ENCODE results near the gene PRDM13.
A peak's percentile ranks its signal among the peaks of the same experiment; 100 is the strongest.

PRDM13 gene

DNA sequence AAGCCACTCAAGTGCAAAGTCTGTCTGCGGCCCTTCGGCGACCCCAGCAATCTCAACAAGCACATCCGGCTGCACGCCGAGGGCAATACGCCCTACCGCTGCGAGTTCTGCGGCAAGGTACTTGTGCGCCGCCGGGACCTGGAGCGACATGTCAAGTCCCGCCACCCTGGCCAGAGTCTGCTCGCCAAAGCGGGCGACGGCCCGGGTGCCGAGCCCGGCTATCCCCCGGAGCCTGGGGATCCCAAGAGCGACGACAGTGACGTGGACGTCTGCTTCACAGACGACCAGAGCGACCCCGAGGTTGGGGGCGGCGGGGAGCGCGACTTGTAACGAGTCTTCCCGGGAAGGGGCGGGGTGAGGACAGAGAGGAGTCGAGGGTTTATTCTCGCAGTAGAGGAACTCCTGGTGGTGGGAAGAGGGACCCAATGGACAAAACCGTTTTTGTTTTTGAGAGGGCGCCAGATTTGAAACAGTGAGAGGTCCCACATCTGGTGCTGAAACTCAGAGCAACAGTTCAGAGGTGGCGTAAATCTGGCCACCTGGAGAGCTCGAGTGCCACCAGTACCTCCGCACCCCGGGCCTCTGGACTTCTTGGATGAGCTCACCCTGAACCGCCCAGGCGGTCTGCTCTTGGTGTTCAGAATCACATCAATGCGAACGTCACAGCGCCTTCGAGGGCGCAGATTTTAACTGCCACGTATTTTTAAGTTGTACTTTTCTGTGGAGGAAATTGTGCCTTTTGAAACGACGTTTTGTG is 8.0 kb downstream of the PRDM13 start:
- Histone ChIP-seq H3K4ac (ENCODE audit: low read depth in 1 of 2, low read length in 2 of 2) (no peak overlapping the region), H3K9me3 (ENCODE audit: control insufficient read depth, low read length) (peaks cover 7% of the 10 kb centered on the region)
- WGBS = 4% methylated on average over 55 of the region's 55 CpGs

DNA sequence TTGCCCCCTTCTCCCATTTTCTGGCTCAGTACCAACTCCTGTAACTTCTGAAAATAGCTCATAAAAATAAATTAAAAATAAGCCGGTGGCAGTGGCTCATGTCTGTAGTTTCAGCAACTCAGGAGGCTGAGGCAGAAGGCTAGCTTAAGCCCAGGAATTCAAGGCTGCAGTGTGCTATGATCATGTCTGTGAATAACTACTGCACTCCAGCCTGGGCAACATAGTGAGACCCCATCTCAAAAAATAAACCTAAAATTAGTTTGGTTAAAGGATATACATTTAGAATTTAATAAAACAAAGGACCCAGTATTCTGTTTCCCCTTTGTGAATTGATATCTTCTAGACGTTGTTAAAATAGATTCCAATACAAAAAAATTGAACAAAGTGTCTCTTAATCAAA is 10.5 kb downstream of the PRDM13 start:
- H3K23ac ChIP-seq (ENCODE audit: low read length in 2 of 2) = no peak overlapping the region
- no peak overlapping the region for H2AK5ac ChIP-seq (ENCODE audit: low read length, severe bottlenecking)
- H4K91ac ChIP-seq (ENCODE audit: low read length) = no peak overlapping the region
- H3K9me3 ChIP-seq (ENCODE audit: control insufficient read depth, low read length) = peaks cover 7% of the 10 kb centered on the region
- H3K4me3 ChIP-seq (ENCODE audit: insufficient read depth in 1 of 2, low read depth in 1 of 2, low read length in 2 of 2) = no peak overlapping the region
- H3K79me1 ChIP-seq (replicated peaks; ENCODE audit: low read length, poor library complexity, severe bottlenecking) = no peaks in the 10 kb centered on the region
- H4K8ac ChIP-seq (ENCODE audit: low read length) = no peak overlapping the region
- no peak overlapping the region for H3K18ac ChIP-seq (ENCODE audit: low read depth in 1 of 2, low read length in 2 of 2)
- peaks cover 28% of the 10 kb centered on the region for H3K4me1 ChIP-seq (ENCODE audit: control insufficient read depth, insufficient read depth, low read depth, low read length)
- no peak overlapping the region for H3K4me2 ChIP-seq (ENCODE audit: low read length, poor library complexity, severe bottlenecking)
- H3K27me3 ChIP-seq (ENCODE audit: control insufficient read depth in 1 of 2, insufficient read depth in 1 of 2, low read length in 2 of 2) = peaks cover 80 to 98% of the 10 kb centered on the region in 2 experiments
- H3K36me3 ChIP-seq (ENCODE audit: control insufficient read depth in 1 of 2, insufficient read depth in 2 of 2, low read depth in 1 of 2, low read length in 2 of 2) = no peaks in the 10 kb centered on the region
- H2BK15ac ChIP-seq (ENCODE audit: low read depth, poor library complexity, severe bottlenecking) = no peak overlapping the region
- H3K14ac ChIP-seq (ENCODE audit: low read length in 2 of 2) = no peak overlapping the region
- H2BK5ac ChIP-seq (ENCODE audit: low read depth, low read length, poor library complexity, severe bottlenecking) = no peak overlapping the region
- H3K4ac ChIP-seq (ENCODE audit: low read depth in 1 of 2, low read length in 2 of 2) = no peak overlapping the region
- H2AFZ ChIP-seq (ENCODE audit: low read depth, low read length) = no peak overlapping the region
- no peak overlapping the region for H2BK120ac ChIP-seq (ENCODE audit: low read depth, low read length)
- H2BK12ac ChIP-seq (ENCODE audit: low read length in 2 of 2) = no peak overlapping the region
- DNase-seq = no peak
- no peak overlapping the region for H3K9ac ChIP-seq (ENCODE audit: low read length)
- H3K27ac ChIP-seq (ENCODE audit: low read length, poor library complexity, severe bottlenecking) = no peak overlapping the region
- 100% methylated on average over 1 of the region's 2 CpGs for WGBS

More for the DNA sequence above, 8.0 kb downstream of the PRDM13 start:
- Histone ChIP-seq H3K23ac (ENCODE audit: low read length in 2 of 2) (peak overlapping the region in 1 of 2 experiments; percentile 59), H3K4me2 (ENCODE audit: low read length, poor library complexity, severe bottlenecking) (peak overlapping the region; percentile 97), H3K14ac (ENCODE audit: low read length in 2 of 2) (no peak overlapping the region), H2AFZ (ENCODE audit: low read depth, low read length) (peak overlapping the region; percentile 29), H4K91ac (ENCODE audit: low read length) (no peak overlapping the region), H3K27me3 (ENCODE audit: control insufficient read depth in 1 of 2, insufficient read depth in 1 of 2, low read length in 2 of 2) (peaks cover 76 to 98% of the 10 kb centered on the region in 2 experiments), H2AK5ac (ENCODE audit: low read length, severe bottlenecking) (no peak overlapping the region), H3K27ac (ENCODE audit: low read length, poor library complexity, severe bottlenecking) (no peak overlapping the region), H3K36me3 (ENCODE audit: control insufficient read depth in 1 of 2, insufficient read depth in 2 of 2, low read depth in 1 of 2, low read length in 2 of 2) (no peaks in the 10 kb centered on the region), H2BK120ac (ENCODE audit: low read depth, low read length) (no peak overlapping the region), H3K18ac (ENCODE audit: low read depth in 1 of 2, low read length in 2 of 2) (no peak overlapping the region), H3K4me3 (ENCODE audit: insufficient read depth in 1 of 2, low read depth in 1 of 2, low read length in 2 of 2) (peak overlapping the region; percentile 18 to 66), H2BK15ac (ENCODE audit: low read depth, poor library complexity, severe bottlenecking) (no peak overlapping the region), H3K4me1 (ENCODE audit: control insufficient read depth, insufficient read depth, low read depth, low read length) (peaks cover 28% of the 10 kb centered on the region), H2BK12ac (ENCODE audit: low read length in 2 of 2) (no peak overlapping the region), H3K79me1 (replicated peaks; ENCODE audit: low read length, poor library complexity, severe bottlenecking) (no peaks in the 10 kb centered on the region), H3K9ac (ENCODE audit: low read length) (no peak overlapping the region), H2BK5ac (ENCODE audit: low read depth, low read length, poor library complexity, severe bottlenecking) (no peak overlapping the region), H4K8ac (ENCODE audit: low read length) (no peak overlapping the region)
- no peak for DNase-seq

DNA sequence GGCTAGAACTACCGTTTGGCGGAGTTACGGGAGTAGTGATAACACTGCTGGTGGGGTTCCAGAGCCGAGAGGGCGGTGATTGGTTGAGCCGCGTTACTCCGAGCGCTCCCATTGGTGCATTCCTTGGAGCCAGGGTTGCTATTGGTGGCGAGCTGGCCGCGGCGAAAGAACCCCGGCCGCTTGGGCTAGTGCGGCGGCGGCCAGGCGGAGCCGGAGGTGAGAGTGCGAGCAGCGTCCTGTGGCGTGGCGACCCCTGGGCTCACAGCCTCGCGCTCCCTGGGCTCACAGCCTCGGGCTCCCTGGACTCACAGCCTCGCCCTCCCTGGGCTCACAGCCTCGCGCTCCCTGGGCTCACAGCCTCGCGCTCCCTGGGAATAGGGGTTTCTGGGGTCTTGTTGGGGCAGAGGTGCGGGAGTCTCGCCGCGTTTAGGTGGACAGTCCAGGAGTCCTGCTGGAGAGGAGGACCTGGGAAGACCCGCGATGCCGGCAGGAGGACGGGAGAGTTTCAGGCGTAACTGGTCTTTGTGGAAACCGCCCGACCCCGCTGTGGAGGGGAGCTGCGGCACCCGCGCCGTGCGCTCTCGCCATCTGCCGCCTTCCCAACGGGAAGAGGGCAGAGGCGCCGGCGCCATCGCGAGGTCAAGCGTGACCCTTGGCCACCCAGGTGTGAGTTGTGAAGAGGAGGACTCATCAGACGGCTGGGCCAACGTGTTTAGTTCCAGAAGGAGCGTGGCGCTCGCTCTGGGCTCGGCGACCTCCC is 12.2 kb downstream of the PRDM13 start:
- no peak overlapping the region for H3K4me2 ChIP-seq (ENCODE audit: low read length, poor library complexity, severe bottlenecking)
- H3K27me3 ChIP-seq (ENCODE audit: control insufficient read depth in 1 of 2, insufficient read depth in 1 of 2, low read length in 2 of 2) = peaks cover 82 to 94% of the 10 kb centered on the region in 2 experiments
- peaks cover 16% of the 10 kb centered on the region for H3K4me1 ChIP-seq (ENCODE audit: control insufficient read depth, insufficient read depth, low read depth, low read length)
- no peak overlapping the region for H3K14ac ChIP-seq (ENCODE audit: low read length in 2 of 2)
- DNase-seq = no peak
- H3K4ac ChIP-seq (ENCODE audit: low read depth in 1 of 2, low read length in 2 of 2) = no peak overlapping the region
- no peak overlapping the region for H4K91ac ChIP-seq (ENCODE audit: low read length)
- no peak overlapping the region for H2AK5ac ChIP-seq (ENCODE audit: low read length, severe bottlenecking)
- no peaks in the 10 kb centered on the region for H3K79me1 ChIP-seq (replicated peaks; ENCODE audit: low read length, poor library complexity, severe bottlenecking)
- no peak overlapping the region for H4K8ac ChIP-seq (ENCODE audit: low read length)
- no peaks in the 10 kb centered on the region for H3K36me3 ChIP-seq (ENCODE audit: control insufficient read depth in 1 of 2, insufficient read depth in 2 of 2, low read depth in 1 of 2, low read length in 2 of 2)
- peak overlapping the region in 1 of 2 experiments; percentile 24 for H3K23ac ChIP-seq (ENCODE audit: low read length in 2 of 2)
- no peak overlapping the region for H2AFZ ChIP-seq (ENCODE audit: low read depth, low read length)
- peaks cover 7% of the 10 kb centered on the region for H3K9me3 ChIP-seq (ENCODE audit: control insufficient read depth, low read length)
- no peak overlapping the region for H3K4me3 ChIP-seq (ENCODE audit: insufficient read depth in 1 of 2, low read depth in 1 of 2, low read length in 2 of 2)
- no peak overlapping the region for H3K27ac ChIP-seq (ENCODE audit: low read length, poor library complexity, severe bottlenecking)
- H3K18ac ChIP-seq (ENCODE audit: low read depth in 1 of 2, low read length in 2 of 2) = no peak overlapping the region
- H2BK15ac ChIP-seq (ENCODE audit: low read depth, poor library complexity, severe bottlenecking) = no peak overlapping the region
- 9% methylated on average over 55 of the region's 65 CpGs for WGBS
- H2BK12ac ChIP-seq (ENCODE audit: low read length in 2 of 2) = no peak overlapping the region
- no peak overlapping the region for H3K9ac ChIP-seq (ENCODE audit: low read length)
- H2BK120ac ChIP-seq (ENCODE audit: low read depth, low read length) = no peak overlapping the region
- H2BK5ac ChIP-seq (ENCODE audit: low read depth, low read length, poor library complexity, severe bottlenecking) = no peak overlapping the region

DNA sequence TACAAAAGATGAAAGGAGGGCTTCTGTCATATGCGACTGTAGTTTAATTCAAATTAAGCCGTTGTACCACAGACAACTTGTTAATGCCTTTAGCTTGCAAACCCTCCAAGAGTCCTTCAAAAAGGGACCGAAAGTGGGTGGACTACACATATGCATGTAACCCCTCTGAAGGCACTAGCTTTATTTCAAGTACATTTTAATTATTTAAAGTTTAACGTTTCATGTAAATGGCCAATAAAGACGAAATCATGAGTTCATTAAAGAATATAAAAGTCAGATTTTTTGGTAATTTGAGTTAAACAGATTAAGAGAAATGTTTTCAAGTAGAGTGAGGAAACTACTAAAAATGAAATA is 12.8 kb downstream of the PRDM13 start:
- H3K9me3 ChIP-seq (ENCODE audit: control insufficient read depth, low read length) = peaks cover 7% of the 10 kb centered on the region
- H3K79me1 ChIP-seq (replicated peaks; ENCODE audit: low read length, poor library complexity, severe bottlenecking) = no peaks in the 10 kb centered on the region
- no peak overlapping the region for H3K4ac ChIP-seq (ENCODE audit: low read depth in 1 of 2, low read length in 2 of 2)
- peaks cover 10% of the 10 kb centered on the region for H3K4me1 ChIP-seq (ENCODE audit: control insufficient read depth, insufficient read depth, low read depth, low read length)
- H2AK5ac ChIP-seq (ENCODE audit: low read length, severe bottlenecking) = no peak overlapping the region
- H3K36me3 ChIP-seq (ENCODE audit: control insufficient read depth in 1 of 2, insufficient read depth in 2 of 2, low read depth in 1 of 2, low read length in 2 of 2) = no peaks in the 10 kb centered on the region
- 2% methylated on average over 3 of the region's 5 CpGs for WGBS
- H2BK120ac ChIP-seq (ENCODE audit: low read depth, low read length) = no peak overlapping the region
- H3K4me2 ChIP-seq (ENCODE audit: low read length, poor library complexity, severe bottlenecking) = no peak overlapping the region
- no peak overlapping the region for H2AFZ ChIP-seq (ENCODE audit: low read depth, low read length)
- H3K27ac ChIP-seq (ENCODE audit: low read length, poor library complexity, severe bottlenecking) = no peak overlapping the region
- H3K14ac ChIP-seq (ENCODE audit: low read length in 2 of 2) = no peak overlapping the region
- no peak overlapping the region for H3K18ac ChIP-seq (ENCODE audit: low read depth in 1 of 2, low read length in 2 of 2)
- H3K9ac ChIP-seq (ENCODE audit: low read length) = no peak overlapping the region
- no peak overlapping the region for H2BK5ac ChIP-seq (ENCODE audit: low read depth, low read length, poor library complexity, severe bottlenecking)
- no peak overlapping the region for H2BK12ac ChIP-seq (ENCODE audit: low read length in 2 of 2)
- H2BK15ac ChIP-seq (ENCODE audit: low read depth, poor library complexity, severe bottlenecking) = no peak overlapping the region
- H3K23ac ChIP-seq (ENCODE audit: low read length in 2 of 2) = no peak overlapping the region
- no peak overlapping the region for H4K91ac ChIP-seq (ENCODE audit: low read length)
- H3K4me3 ChIP-seq (ENCODE audit: insufficient read depth in 1 of 2, low read depth in 1 of 2, low read length in 2 of 2) = no peak overlapping the region
- no peak for DNase-seq
- H3K27me3 ChIP-seq (ENCODE audit: control insufficient read depth in 1 of 2, insufficient read depth in 1 of 2, low read length in 2 of 2) = peaks cover 82 to 88% of the 10 kb centered on the region in 2 experiments
- no peak overlapping the region for H4K8ac ChIP-seq (ENCODE audit: low read length)

Measured in mesenchymal stem cell (in vitro differentiated cells and primary cell).